ENCODE data around the gene B3GLCT. TPM values are rescaled to one million over a fixed set of nuclear protein-coding genes. Genes with fewer than 3 reads are reported as not detected.
"Not testable (repeated sequence)": the region's sequence is repeated elsewhere in the genome, so short reads cannot be mapped to it uniquely, and the experiment has no call there.

Gene B3GLCT
- total RNA-seq, 1 experiment from 2014 or later: 1.7 TPM

- no peaks in the 10 kb centered on the region for H3K27me3 Mint-ChIP-seq (ENCODE audit: insufficient read depth, unreplicated experiment)
- H3K36me3 Mint-ChIP-seq (ENCODE audit: insufficient read depth, unreplicated experiment): no peaks in the 10 kb centered on the region
- no TSS peak for BruUV-seq (replicated peaks)
- no peak for DNase-seq (ENCODE audit: unreplicated experiment)
- H3K27ac Mint-ChIP-seq (ENCODE audit: low read depth, unreplicated experiment): no peak overlapping the region
- ChIA-PET CTCF (interaction anchor here (0.9 to 1.0 kb wide), 2 partner anchors 13 to 218 kb away, joined by 3 to 6 read pairs; no protein-coding TSS in a partner anchor), POLR2A (interaction anchor here (1.0 kb wide), 2 partner anchors 9 to 218 kb away, joined by 3 to 4 read pairs; no protein-coding TSS in a partner anchor)
- intact Hi-C loops (cut with micrococcal nuclease): no loop called here
- H3K9me3 Mint-ChIP-seq (ENCODE audit: unreplicated experiment): no peaks in the 10 kb centered on the region
- H3K4me3 Mint-ChIP-seq (ENCODE audit: unreplicated experiment): no peak overlapping the region
- no peaks in the 10 kb centered on the region for H3K4me1 Mint-ChIP-seq (ENCODE audit: insufficient read depth, unreplicated experiment)
- no peak for TF ChIP-seq CTCF (IDR thresholded peaks at IDR 0.05; ENCODE audit: unreplicated experiment)
Observed at GRCh38 chr13:31213651-31214289, 14.0 kb downstream of the B3GLCT start.

GRCh38 chr13:31214435-31214834, 14.7 kb downstream of the B3GLCT start:
- intact Hi-C loops (cut with micrococcal nuclease): no loop called here
- Mint-ChIP-seq H3K36me3 (ENCODE audit: insufficient read depth, unreplicated experiment) (no peaks in the 10 kb centered on the region), H3K27ac (ENCODE audit: low read depth, unreplicated experiment) (no peak overlapping the region), H3K9me3 (ENCODE audit: unreplicated experiment) (no peaks in the 10 kb centered on the region), H3K27me3 (ENCODE audit: insufficient read depth, unreplicated experiment) (no peaks in the 10 kb centered on the region), H3K4me3 (ENCODE audit: unreplicated experiment) (no peak overlapping the region), H3K4me1 (ENCODE audit: insufficient read depth, unreplicated experiment) (no peaks in the 10 kb centered on the region)
- CTCF ChIA-PET: interaction anchor here (0.6 to 1.0 kb wide), 3 partner anchors 12 to 217 kb away, joined by 3 to 6 read pairs (median 3); no protein-coding TSS in a partner anchor
- no TSS peak for BruUV-seq (replicated peaks)
- no peak for TF ChIP-seq CTCF (IDR thresholded peaks at IDR 0.05; ENCODE audit: unreplicated experiment)
- DNase-seq (ENCODE audit: unreplicated experiment): no peak
- POLR2A ChIA-PET: interaction anchor here (0.6 to 2.2 kb wide), 3 partner anchors 13 to 1575 kb away, joined by 3 to 10 read pairs (median 3); no protein-coding TSS in a partner anchor

- BruUV-seq (replicated peaks); H3K36me3 Mint-ChIP-seq (ENCODE audit: insufficient read depth, unreplicated experiment); H3K4me3 Mint-ChIP-seq (ENCODE audit: unreplicated experiment); H3K4me1 Mint-ChIP-seq (ENCODE audit: insufficient read depth, unreplicated experiment); H3K9me3 Mint-ChIP-seq (ENCODE audit: unreplicated experiment); intact Hi-C loops (cut with micrococcal nuclease); DNase-seq (ENCODE audit: unreplicated experiment); H3K27me3 Mint-ChIP-seq (ENCODE audit: insufficient read depth, unreplicated experiment); H3K27ac Mint-ChIP-seq (ENCODE audit: low read depth, unreplicated experiment): not testable (repeated sequence)
- CTCF ChIA-PET: interaction anchor here (1.0 to 1.2 kb wide), 2 partner anchors 11 to 19 kb away, joined by 3 to 4 read pairs; no protein-coding TSS in a partner anchor
- POLR2A ChIA-PET: interaction anchor here (0.6 to 0.7 kb wide), 2 partner anchors 171 to 397 kb away, joined by 3 to 4 read pairs; no protein-coding TSS in a partner anchor
Observed at GRCh38 chr13:31216916-31217315, 17.1 kb downstream of the B3GLCT start.

GRCh38 chr13:31219909-31220598, 20.3 kb downstream of the B3GLCT start:
- BruUV-seq (replicated peaks): no TSS peak
- no peak for DNase-seq (ENCODE audit: unreplicated experiment)
- H3K9me3 Mint-ChIP-seq (ENCODE audit: unreplicated experiment): no peaks in the 10 kb centered on the region
- intact Hi-C loops (cut with micrococcal nuclease): no loop called here
- no peak overlapping the region for H3K4me3 Mint-ChIP-seq (ENCODE audit: unreplicated experiment)
- no peak for TF ChIP-seq CTCF (IDR thresholded peaks at IDR 0.05; ENCODE audit: unreplicated experiment)
- POLR2A ChIA-PET: interaction anchor here (0.6 to 0.9 kb wide), 2 partner anchors 9 to 19 kb away, joined by 3 read pairs; no protein-coding TSS in a partner anchor
- H3K27ac Mint-ChIP-seq (ENCODE audit: low read depth, unreplicated experiment): no peak overlapping the region
- no peaks in the 10 kb centered on the region for H3K36me3 Mint-ChIP-seq (ENCODE audit: insufficient read depth, unreplicated experiment)
- CTCF ChIA-PET: interaction anchor here (0.6 to 2.5 kb wide), 3 partner anchors 16 to 213 kb away, joined by 3 to 8 read pairs (median 5); no protein-coding TSS in a partner anchor
- H3K4me1 Mint-ChIP-seq (ENCODE audit: insufficient read depth, unreplicated experiment): peaks cover 5% of the 10 kb centered on the region
- no peaks in the 10 kb centered on the region for H3K27me3 Mint-ChIP-seq (ENCODE audit: insufficient read depth, unreplicated experiment)

Data from MCF 10A (cell line).